GM10248 (cell line): ENCODE results near the gene PAXX.

Experiments
- CTCF ChIA-PET: fragments of 300-600 bp; sonication (Branson Sonifier 250); formaldehyde crosslinking; extraction: SDS; loops from one replicate; lab custom pipeline; 2021; ENCODE audit warnings: antibody characterized with exemption; lab: Yijun Ruan, JAX
- POLR2A ChIA-PET: fragments of 350-650 bp; sonication (Branson Sonifier 250); formaldehyde crosslinking; extraction: SDS; loops from one replicate; lab custom pipeline; 2020; ENCODE audit warnings: antibody characterized with exemption; lab: Yijun Ruan, JAX
- DNase-seq: peaks from one replicate; pipeline ENCODE4 v3.0.0; 2012; ENCODE audit errors: extremely low spot score
- TF ChIP-seq, protein P1 (sequence below): IDR thresholded peaks from 2 replicates; pipeline ENCODE4 v1.5.1; 2012; ENCODE audit warnings: mild to moderate bottlenecking, low read depth; ENCODE audit errors: extremely low read depth, missing control alignments, control extremely low read depth

PAXX gene

DNA sequence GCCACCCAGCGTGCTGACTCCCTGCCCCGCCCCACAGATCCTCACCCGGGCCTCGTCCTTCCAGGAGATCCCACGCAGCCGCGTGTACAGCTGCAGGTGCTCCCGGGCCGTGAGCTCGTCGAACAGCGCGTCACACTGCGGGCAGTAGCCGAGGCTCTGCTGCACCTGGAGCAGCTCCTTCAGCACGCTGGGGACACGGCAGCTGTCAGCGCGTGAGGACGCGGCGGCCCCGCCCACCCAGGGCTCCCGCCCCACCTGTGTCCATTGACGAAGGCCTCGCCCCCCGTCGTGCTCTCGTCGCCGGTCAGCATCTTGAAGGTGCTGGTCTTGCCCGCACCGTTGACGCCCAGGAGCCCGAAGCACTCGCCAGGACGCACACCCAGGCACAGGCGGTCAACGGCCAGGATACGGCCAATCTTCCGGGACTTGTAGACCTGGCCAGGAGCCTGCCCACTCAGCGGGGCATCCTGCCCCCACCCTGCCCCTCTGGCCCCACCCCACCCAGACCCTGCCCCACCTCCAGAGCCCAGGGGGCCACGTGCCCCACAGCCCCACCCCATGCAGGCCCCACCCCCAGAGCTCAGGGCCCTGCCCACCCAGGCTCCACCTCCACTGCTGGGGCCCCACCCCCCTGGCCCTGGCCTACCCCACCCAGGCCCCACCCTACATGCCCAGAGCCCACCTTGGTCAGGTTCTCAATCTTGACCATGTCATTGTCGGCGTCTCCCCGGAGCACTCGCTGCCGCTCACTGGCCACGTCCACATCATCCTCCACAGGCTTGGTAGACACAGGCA is 17.9 kb downstream of the PAXX start:
- ChIA-PET POLR2A (no interaction called here), CTCF (interaction anchor here (1.2 kb wide), 1 partner anchor 19 kb away, joined by 3 read pairs; no protein-coding TSS in a partner anchor)
- DNase-seq = no peak
- TF ChIP-seq, protein P1, sequence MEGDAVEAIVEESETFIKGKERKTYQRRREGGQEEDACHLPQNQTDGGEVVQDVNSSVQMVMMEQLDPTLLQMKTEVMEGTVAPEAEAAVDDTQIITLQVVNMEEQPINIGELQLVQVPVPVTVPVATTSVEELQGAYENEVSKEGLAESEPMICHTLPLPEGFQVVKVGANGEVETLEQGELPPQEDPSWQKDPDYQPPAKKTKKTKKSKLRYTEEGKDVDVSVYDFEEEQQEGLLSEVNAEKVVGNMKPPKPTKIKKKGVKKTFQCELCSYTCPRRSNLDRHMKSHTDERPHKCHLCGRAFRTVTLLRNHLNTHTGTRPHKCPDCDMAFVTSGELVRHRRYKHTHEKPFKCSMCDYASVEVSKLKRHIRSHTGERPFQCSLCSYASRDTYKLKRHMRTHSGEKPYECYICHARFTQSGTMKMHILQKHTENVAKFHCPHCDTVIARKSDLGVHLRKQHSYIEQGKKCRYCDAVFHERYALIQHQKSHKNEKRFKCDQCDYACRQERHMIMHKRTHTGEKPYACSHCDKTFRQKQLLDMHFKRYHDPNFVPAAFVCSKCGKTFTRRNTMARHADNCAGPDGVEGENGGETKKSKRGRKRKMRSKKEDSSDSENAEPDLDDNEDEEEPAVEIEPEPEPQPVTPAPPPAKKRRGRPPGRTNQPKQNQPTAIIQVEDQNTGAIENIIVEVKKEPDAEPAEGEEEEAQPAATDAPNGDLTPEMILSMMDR = no peak

DNA sequence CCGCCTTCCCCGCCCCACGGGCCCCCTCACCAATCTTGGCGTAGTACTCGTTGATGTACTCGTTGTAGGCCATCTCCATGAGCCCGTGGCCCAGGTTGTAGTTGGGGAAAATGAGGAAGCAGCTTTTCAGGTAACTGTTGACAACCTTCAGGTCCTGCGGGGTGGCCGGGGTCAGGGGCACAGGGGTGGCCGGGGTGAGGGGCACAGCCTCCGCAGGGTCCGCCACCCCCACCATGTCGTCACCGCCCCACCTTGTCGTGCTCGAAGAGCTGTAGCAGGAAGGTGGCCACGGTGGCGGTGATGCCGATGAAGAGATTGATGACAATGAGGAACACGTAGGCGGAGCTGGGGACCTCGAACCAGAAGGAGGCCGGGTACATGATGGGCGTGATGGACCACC is 18.9 kb downstream of the PAXX start:
- TF ChIP-seq, protein P1 = no peak
- no peak for DNase-seq
- ChIA-PET POLR2A (no interaction called here), CTCF (interaction anchor here (1.0 to 2.3 kb wide), 3 partner anchors 18 to 38 kb away, joined by 3 to 9 read pairs (median 6); no protein-coding TSS in a partner anchor)

DNA sequence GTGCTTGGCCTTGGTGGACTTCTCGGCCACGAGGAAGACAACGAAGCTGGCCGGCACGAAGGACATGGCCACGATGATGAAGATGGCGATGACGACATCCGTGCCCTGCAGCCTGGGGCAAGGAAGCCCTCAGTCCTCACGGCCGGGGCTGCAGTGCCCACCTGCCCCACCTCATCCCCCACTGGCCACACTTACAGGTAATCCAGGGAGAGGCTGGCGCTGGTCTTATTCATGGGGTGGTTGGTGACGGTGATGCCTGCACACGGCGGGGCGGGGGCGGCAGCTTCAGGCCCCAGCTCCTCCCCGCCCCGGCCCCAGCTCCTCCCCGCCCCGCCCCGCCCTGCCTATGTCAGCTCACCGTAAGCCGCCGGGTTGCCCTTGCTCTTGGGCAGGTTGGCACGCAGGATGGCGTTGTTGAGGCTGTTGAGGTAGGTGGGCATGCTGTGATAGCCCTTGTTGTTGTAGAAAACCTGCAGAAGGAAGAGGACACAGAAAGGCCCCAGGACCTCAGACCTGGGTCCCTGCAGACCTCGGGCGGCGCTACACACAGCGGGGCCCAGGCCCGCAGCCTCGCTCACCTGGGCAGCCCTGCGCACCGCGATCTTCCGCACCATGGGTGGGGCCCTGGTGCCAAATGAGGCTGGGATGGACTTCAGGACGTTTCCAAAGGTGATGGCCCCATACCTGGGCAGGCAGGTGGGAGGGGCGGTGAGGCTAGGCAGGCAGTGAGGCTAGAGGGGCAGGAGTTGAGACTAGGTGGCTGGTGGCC is 19.9 kb downstream of the PAXX start:
- POLR2A ChIA-PET = no interaction called here
- DNase-seq = no peak
- CTCF ChIA-PET = interaction anchor here (1.0 to 2.3 kb wide), 3 partner anchors 17 to 37 kb away, joined by 3 to 9 read pairs (median 6); no protein-coding TSS in a partner anchor
- TF ChIP-seq, protein P1 = no peak

- DNase-seq = no peak
- ChIA-PET POLR2A (no interaction called here), CTCF (interaction anchor here (2.3 kb wide), 1 partner anchor 16 kb away, joined by 9 read pairs; no protein-coding TSS in a partner anchor)
- TF ChIP-seq, protein P1 = no peak
Observed at GRCh38 chr9:137012694-137013570, 20.7 kb downstream of the PAXX start.

GRCh38 chr9:137013571-137013940 is 21.3 kb downstream of the PAXX start:
- CTCF ChIA-PET = no interaction called here
- no peak for DNase-seq
- TF ChIP-seq, protein P1 = no peak
- POLR2A ChIA-PET = no interaction called here
